Smooth muscle cell (in vitro differentiated cells): ENCODE data around the gene MRPL51. TPM values are rescaled to one million over a fixed set of nuclear protein-coding genes. Genes with fewer than 3 reads are reported as not detected.

ENCODE experiments used
- DNase-seq: peaks from one replicate; lab custom pipeline; 2025; ENCODE audit not compliant: unreplicated experiment; lab: John Stamatoyannopoulos, UW
- H2AFZ ChIP-seq: fragments of 200-600 bp; sonication (generic); 2 replicates; pipeline ENCODE4 v1.6.0; 2016; ENCODE audit warnings: antibody characterized with exemption, low read depth, mild to moderate bottlenecking
- H3F3A ChIP-seq: fragments of 200-600 bp; sonication (generic); 2 replicates; pipeline ENCODE4 v1.6.0; 2017; ENCODE audit warnings: antibody characterized with exemption, low read depth
- H3K27ac ChIP-seq: fragments of 200-600 bp; sonication (generic); 2 replicates; pipeline ENCODE4 v1.5.1; 2016; ENCODE audit warnings: low read depth, mild to moderate bottlenecking
- H3K27me3 ChIP-seq: fragments of 200-600 bp; sonication (generic); 2 replicates; pipeline ENCODE4 v1.6.1; 2016; ENCODE audit warnings: low read depth, mild to moderate bottlenecking
- H3K36me3 ChIP-seq: fragments of 200-600 bp; sonication (generic); 2 replicates; pipeline ENCODE4 v1.5.1; 2016; ENCODE audit warnings: low read depth
- H3K4me1 ChIP-seq: fragments of 200-600 bp; sonication (generic); 2 replicates; pipeline ENCODE4 v1.5.1; 2016; ENCODE audit warnings: low read depth
- H3K4me2 ChIP-seq: fragments of 200-600 bp; sonication (generic); 2 replicates; pipeline ENCODE4 v1.6.0; 2016; ENCODE audit warnings: mild to moderate bottlenecking
- H3K4me3 ChIP-seq: fragments of 200-600 bp; sonication (generic); 2 replicates; pipeline ENCODE4 v1.5.1; 2016; ENCODE audit warnings: mild to moderate bottlenecking
- H3K79me2 ChIP-seq: fragments of 200-600 bp; sonication (generic); 2 replicates; pipeline ENCODE4 v1.6.0; 2016; ENCODE audit warnings: low read depth, mild to moderate bottlenecking
- H3K9ac ChIP-seq: fragments of 200-600 bp; sonication (generic); 2 replicates; pipeline ENCODE4 v1.6.0; 2016; ENCODE audit warnings: low read depth
- H3K9me3 ChIP-seq: fragments of 200-600 bp; sonication (generic); replicated peaks from 2 replicates; pipeline ENCODE4 v1.5.1; 2016; ENCODE audit warnings: low read depth
- H4K20me1 ChIP-seq: fragments of 200-600 bp; sonication (generic); 2 replicates; pipeline ENCODE4 v1.6.0; 2016; ENCODE audit warnings: low read depth
- CTCF ChIP-seq: fragments of 200-600 bp; sonication (generic); IDR thresholded peaks from 2 replicates; pipeline ENCODE4 v1.5.1; 2017; ENCODE audit warnings: borderline replicate concordance, mild to moderate bottlenecking, antibody characterized with exemption; ENCODE audit not compliant: insufficient read depth, poor library complexity, severe bottlenecking
- WGBS: methylation state at CpG from one replicate; pipeline ENCODE4 v1.1.7; 2016; ENCODE audit warnings: low lambda C conversion rate; 5-methylcytosine and 5-hydroxymethylcytosine counted together
- polyA plus RNA-seq: library from polyadenylated mRNA; unstranded; fragments of >200 nt; fragmentation: Nextera tagmentation; extraction: Ambion mirVana; gene quantifications from 2 replicates; pipeline ENCODE4 v1.2.1, GENCODE V29; 2016
- total RNA-seq: library from RNA; depleted of rRNA; stranded (reverse); fragments of >200 nt; gene quantifications from 2 replicates; pipeline ENCODE4 v1.2.3, GENCODE V29; 2014

The MRPL51 gene
- total and polyA plus RNA-seq, 2 experiments from 2014 or later, result 126 to 364 TPM

GRCh38 chr12:6444704-6445688 is 48.1 kb downstream of the MRPL51 start, which contains the start of gene CD27:
Gene CD27 (plus strand): TSS chr12:6444955. CDS start chr12:6445096, 141 bp downstream.
- Histone ChIP-seq H3K79me2 (no peaks in the 10 kb centered on the region), H3K27me3 (no peaks in the 10 kb centered on the region), H3K36me3 (no peaks in the 10 kb centered on the region), H3K4me2 (no peak within 1 kb of the TSS), H3K4me1 (peaks cover 3% of the 10 kb centered on the region), H3K27ac (no peak within 1 kb of the TSS), H3K9me3 (no peaks in the 10 kb centered on the region), H4K20me1 (no peaks in the 10 kb centered on the region), H3F3A (no peaks in the 10 kb centered on the region), H3K4me3 (no peak within 1 kb of the TSS), H3K9ac (no peak within 1 kb of the TSS), H2AFZ (no peak within 1 kb of the TSS)
- 91% methylated on average over 16 of the region's 16 CpGs for WGBS
- DNase-seq, result no peak
- TF ChIP-seq CTCF, result no peak

DNA sequence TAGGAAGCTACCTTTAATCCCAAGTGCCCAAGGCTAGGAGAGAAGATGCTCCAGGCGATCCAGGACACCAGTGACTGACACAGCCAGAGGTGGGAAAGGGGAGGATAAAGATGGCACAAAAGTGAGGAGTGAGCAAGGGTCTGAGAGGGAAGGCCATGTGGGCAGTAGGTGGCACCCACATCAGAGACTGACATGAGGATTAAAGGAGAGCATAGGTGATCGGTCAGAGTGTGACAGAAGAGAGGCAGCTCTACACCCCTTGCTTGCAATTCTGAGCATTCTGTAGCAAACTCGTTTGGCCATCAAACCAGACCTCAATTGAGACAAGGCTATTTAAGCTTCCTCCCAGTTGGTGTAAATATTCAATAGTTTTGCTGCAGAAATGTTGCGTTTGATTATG is 49.0 kb downstream of the MRPL51 start:
- TF ChIP-seq CTCF, result no peak
- Histone ChIP-seq H3F3A (no peaks in the 10 kb centered on the region), H3K4me1 (no peaks in the 10 kb centered on the region), H3K27ac (no peak overlapping the region), H3K4me2 (no peak overlapping the region), H3K27me3 (no peaks in the 10 kb centered on the region), H3K9me3 (no peaks in the 10 kb centered on the region), H3K36me3 (no peaks in the 10 kb centered on the region), H3K9ac (no peak overlapping the region), H2AFZ (no peak overlapping the region), H3K79me2 (no peaks in the 10 kb centered on the region), H4K20me1 (no peaks in the 10 kb centered on the region), H3K4me3 (no peak overlapping the region)
- WGBS, result 85% methylated on average over 4 of the region's 4 CpGs
- no peak for DNase-seq

- Histone ChIP-seq H3K4me2 (no peak overlapping the region), H3F3A (no peaks in the 10 kb centered on the region), H3K4me1 (no peaks in the 10 kb centered on the region), H3K27ac (no peak overlapping the region), H4K20me1 (no peaks in the 10 kb centered on the region), H3K9me3 (no peaks in the 10 kb centered on the region), H2AFZ (no peak overlapping the region), H3K9ac (no peak overlapping the region), H3K4me3 (no peak overlapping the region), H3K79me2 (no peaks in the 10 kb centered on the region), H3K36me3 (no peaks in the 10 kb centered on the region), H3K27me3 (no peaks in the 10 kb centered on the region)
- 69% methylated on average over 9 of the region's 9 CpGs for WGBS
- no peak for TF ChIP-seq CTCF
- DNase-seq, result no peak
Observed at GRCh38 chr12:6443361-6443983, 49.6 kb downstream of the MRPL51 start.
